ENCODE results near the gene ALPK3.
A peak's percentile ranks its signal among the peaks of the same experiment; 100 is the strongest.

The ALPK3 gene

GRCh38 chr15:84898761-84899160 is 81.6 kb downstream of the ALPK3 start:
- DNase-seq, result peak; percentile 44

DNA sequence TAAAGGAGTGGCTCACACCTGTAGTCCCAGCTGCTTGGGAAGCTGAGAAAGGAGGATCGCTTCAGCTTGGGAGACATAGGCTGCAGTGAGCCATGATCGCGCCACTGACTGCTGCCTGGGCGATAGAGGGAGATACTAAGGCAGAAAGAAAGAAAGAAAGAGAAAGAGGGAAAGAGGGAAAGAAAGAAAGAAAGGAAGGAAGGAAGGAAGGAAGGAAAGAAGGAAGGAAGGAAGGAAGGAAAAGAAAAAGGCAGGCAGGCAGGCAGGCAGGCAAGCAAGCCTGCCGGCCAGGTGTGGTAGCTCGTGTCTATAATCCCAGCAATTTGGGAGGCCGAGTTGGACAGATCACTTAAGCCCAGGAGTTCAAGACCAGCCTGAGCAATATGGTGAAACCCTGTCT is 82.6 kb downstream of the ALPK3 start:
- no peak for DNase-seq

GRCh38 chr15:84901540-84901939 is 84.4 kb downstream of the ALPK3 start:
- no peak for DNase-seq

DNA sequence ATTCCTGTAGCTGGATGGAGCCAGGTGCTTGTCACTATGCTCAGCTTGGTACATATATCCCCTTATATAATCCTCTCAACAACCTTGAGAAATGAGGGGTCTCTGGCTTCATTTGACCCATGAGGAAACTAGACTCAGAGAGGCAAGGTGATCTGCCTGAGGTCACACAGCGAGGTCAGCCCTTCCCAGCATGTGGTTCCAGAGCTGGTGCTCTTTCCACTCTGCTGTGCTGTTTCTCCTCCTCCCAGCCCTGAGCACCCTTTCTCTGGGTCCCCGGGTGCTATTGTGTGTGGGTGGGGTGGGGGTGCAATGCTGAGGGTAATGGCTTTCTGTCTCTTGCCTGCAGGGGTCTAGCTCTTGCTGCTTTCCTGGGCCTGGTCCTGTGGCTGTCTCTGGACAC is 86.6 kb downstream of the ALPK3 start:
- DNase-seq, result no peak

DNA sequence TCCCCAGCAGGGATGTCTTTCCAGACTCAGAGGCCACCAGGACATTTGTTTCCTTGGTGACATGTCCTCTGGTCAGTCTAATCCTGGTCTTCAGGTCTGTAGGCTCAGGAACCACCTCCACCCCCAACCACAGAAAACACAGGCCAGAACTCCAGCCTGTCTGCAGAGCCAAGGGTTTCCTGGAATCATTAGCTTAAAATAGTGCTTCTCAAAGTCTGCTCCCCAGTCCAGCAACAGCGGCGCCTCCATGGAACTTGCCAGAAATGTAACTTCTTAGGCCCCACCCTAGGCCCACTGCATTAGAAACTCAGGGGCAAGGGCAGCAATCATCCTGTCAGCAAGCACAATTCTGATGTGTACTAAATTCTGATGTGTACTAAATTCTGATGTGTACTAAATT is 87.3 kb downstream of the ALPK3 start:
- no peak for DNase-seq

DNA sequence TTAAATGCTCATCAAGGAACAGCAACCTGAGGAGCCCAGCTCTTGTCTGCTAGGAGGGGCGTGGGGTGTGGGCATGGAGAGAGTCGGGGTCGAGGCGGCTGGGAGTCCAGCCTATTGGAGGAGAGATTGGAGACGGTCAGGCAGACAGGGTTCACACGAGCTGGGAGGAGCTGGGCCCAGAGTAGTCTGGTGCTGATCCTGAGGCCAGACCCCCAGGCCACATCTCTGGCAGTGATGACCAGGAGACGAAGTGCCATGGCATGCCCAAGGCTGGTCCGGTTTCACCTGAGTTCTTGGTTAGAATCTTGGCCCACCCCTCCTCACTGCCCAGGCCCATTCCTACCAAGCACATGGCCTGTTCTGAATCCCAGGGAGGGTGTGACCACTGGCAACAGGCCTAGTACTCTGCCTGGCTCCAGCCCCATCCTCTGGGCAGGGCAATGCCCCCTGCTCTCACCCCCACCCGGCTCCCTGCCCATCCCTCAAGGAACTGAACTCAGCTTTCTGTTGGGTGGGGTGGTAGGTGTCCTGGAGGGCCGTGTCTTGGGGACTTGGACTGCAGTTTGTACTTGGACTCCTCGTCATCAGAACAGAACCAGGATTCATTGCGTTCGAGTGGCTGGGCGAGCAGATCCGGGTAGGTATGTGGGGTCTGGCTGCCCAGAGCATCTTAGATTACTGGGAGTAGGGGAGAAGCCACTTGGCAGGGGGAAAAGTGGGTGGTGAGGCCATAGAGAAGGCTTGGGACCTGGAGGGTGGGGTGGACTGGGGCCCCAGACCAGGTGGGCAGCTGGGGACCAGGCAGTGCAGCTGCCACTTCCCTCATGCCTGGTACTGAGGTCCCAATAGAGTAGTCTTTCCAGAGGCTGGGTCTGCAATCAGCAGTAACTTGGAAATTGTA is 88.1 kb downstream of the ALPK3 start:
- no peak for DNase-seq

DNA sequence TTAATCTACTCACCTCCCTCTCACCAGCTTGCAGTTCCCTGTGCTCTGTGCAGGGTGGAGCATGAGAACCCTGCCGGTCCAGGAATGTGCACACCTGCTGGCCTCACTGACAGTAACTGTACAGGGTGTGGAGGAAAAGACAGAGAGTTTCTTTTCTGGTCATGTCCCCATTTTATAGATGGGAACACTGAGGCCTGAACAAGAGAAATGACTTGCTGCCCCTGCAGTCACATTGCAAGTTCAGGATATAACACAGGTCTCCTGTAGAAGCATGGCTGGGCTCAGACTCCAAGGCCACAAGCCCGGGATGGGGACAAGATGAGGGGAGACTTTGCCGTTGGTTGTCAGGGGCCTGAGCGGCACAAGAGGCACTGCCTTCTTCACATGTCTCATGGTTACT is 90.6 kb downstream of the ALPK3 start:
- DNase-seq, result no peak

GRCh38 chr15:84908564-84908963 is 91.4 kb downstream of the ALPK3 start:
- DNase-seq, result no peak

DNA sequence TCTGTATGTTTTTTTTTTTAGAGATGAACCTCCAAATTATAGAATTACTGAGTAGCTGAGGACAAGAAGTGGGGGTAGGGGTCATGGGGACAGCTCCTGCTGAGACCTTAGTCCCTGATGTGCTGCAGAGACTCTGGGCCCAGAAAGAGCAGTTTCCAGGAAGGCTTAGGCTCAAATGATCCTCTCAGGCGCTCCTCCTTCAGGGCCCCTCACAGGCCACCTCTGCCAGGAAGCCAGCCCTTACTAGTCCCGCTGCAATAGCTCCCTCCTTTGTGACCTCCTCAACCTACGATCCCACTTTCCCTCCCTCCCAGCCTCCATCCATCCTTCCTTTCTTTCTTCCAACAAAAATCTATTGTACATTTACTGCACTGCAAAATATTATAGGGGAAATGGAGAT is 91.9 kb downstream of the ALPK3 start:
- DNase-seq, result no peak

DNA sequence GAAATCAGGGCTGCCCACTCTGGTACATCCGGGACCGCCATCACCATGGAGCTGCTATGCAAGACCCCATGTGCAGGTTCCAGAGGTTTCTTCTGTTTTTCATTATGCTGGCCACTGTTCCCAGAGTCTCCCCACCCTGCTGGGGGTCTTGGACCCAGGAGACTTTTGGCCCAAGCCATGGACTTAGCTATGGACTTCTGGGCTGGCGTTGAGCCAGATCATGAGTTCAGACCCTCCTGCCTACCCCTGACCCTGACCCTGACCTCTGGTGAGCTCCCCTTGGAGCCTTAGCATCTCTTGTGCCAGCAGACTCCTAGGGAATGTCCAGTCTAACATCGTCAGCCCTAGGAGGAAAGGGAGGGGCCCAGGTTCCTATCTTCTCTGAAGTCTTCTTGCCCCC is 92.6 kb downstream of the ALPK3 start:
- no peak for DNase-seq

GRCh38 chr15:84910928-84911623 is 93.9 kb downstream of the ALPK3 start:
- DNase-seq, result no peak

GRCh38 chr15:84911879-84912660 is 94.9 kb downstream of the ALPK3 start:
- DNase-seq, result peak; percentile 94

DNA sequence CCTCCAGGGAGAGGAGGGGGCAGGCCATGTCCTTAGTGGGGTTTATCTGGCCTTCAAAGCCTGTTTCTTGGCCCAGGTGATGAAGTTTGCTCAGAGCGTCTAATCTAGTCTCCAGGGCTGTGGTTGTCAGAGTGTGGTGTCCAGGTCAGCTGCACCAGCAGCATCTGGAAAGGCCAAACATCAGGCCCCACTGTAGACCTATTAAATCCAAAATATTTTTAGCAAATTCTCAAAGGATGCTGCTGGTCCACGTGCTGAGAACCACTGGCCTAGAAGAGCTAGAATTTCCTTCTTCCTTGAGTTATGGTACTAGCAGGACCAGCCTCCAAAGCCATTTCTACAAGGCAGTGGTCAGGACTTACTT is 96.2 kb downstream of the ALPK3 start:
- DNase-seq, result no peak

DNA sequence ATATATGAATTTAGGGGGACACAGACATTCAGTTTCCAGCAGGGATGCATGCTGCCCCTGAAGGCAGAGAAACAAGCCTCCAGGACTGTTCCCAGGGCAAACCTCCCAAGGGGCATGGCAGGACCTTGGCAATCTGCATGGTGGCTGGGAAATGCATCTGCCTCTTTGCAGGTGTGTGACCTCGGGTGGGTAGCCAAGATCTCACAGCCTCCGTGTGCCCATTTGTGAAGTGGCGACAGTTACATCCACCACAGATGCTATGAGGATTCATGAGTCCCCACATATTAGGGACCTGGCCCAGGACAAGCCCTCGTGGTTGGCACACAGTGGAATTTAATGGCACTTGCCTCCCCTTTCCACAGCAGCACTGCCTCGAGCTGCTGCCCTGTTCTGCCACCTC is 97.2 kb downstream of the ALPK3 start:
- DNase-seq, result no peak

DNA sequence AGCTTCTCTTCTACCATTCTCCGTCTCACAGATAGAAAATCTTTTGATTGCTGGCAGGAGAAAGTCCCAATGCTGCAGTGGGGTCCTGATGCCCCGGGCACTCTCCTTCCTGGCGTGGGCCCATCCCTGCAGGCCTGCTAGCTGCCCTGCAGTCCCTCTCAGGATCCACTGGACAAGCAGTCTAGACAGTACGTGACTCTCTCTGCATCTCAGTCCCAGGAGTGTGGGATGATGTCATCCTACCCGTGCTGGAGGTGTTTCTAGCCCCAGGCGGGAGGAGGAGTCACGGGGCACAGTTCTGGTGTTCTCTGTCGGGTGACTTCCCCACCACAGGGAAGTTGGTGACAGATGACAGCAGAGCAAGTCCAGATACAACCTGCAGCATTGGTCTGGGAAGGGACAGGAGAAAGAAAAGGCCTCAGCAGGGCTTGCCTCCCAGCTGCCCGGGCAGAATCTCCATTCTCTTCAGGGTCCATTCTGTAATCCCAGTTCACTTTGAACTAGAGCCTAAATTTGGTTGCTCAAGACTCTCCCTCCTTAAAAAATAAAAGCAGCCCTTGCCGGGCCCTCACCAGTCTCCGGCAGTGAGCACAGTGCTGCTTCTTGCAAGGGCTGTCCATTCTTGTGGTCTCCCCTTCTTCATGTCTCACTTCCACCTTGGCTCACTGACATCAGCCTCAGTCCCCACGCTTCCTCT is 97.9 kb downstream of the ALPK3 start:
- peak; percentile 90 for DNase-seq

GRCh38 chr15:84915606-84915958 is 98.4 kb downstream of the ALPK3 start:
- no peak for DNase-seq

GRCh38 chr15:84917452-84917851 is 100.3 kb downstream of the ALPK3 start:
- DNase-seq, result no peak

DNA sequence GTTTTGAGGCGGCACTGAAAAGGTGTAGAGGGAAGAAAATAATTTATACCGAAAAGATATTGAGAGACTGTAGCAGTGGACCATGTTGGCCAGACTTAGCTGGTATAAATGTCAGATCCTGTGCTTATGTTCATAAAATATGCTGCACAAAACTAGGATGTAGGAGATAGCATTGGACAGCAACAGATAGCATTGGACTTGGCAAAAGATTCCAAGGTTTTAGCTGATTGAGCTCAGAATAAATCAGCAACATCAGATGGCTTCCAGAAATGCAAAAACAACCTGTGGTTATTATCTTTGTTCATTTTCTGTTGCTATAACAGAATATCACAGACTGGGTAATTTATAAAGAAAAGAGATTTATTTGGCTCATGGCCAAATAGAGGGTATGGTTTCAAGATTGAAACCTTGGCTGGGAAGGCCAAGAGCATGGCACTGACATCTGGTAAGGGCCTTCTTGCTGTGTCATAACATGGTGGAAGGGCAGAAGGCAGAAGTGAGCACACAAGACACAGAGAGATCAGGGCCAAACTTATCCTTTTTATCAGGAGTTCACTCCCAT is 102.0 kb downstream of the ALPK3 start:
- no peak for DNase-seq

GRCh38 chr15:84921121-84921520 is 104.0 kb downstream of the ALPK3 start:
- no peak for DNase-seq

- no peak for DNase-seq
These were observed 105.4 kb downstream of the ALPK3 start for GRCh38 chr15:84922530-84922929.
